HepG2 (cell line): ENCODE measurements around the gene FBXW4. TPM values are rescaled to one million over a fixed set of nuclear protein-coding genes. Genes with fewer than 3 reads are reported as not detected.

Experiments
- DNMT1 ChIP-seq: sonication (generic); formaldehyde crosslinking; IDR thresholded peaks from 2 replicates; pipeline ENCODE4 v1.5.1; 2020; ENCODE audit warnings: mild to moderate bottlenecking, missing genetic modification reagents
- HMG20A ChIP-seq: IDR thresholded peaks from 2 replicates; pipeline ENCODE4 v1.6.1; 2016; ENCODE audit warnings: borderline replicate concordance
- PCBP2 ChIP-seq: fragments of 200-400 bp; formaldehyde crosslinking; optimal IDR thresholded peaks from 2 replicates; pipeline ENCODE3; 2018; ENCODE audit warnings: low read length, low read depth; ENCODE audit not compliant: poor library complexity, severe bottlenecking
- REXO4 ChIP-seq: sonication (generic); formaldehyde crosslinking; IDR thresholded peaks from 2 replicates; pipeline ENCODE4 v1.8.0; 2022; ENCODE audit warnings: missing genetic modification reagents, mild to moderate bottlenecking, borderline replicate concordance
- RFX5 ChIP-seq: IDR thresholded peaks from 2 replicates; pipeline ENCODE4 v1.6.1; 2011; ENCODE audit warnings: low read depth, low read length, improper control_type of control experiment
- SIX1 ChIP-seq: sonication (generic); formaldehyde crosslinking; IDR thresholded peaks from 2 replicates; pipeline ENCODE4 v1.4.0; 2020; ENCODE audit warnings: missing genetic modification reagents, borderline replicate concordance
- SNRNP70 ChIP-seq: fragments of 200-400 bp; formaldehyde crosslinking; IDR thresholded peaks from 2 replicates; pipeline ENCODE4 v1.6.1; 2017; ENCODE audit warnings: mild to moderate bottlenecking, low read depth, low read length, moderate library complexity
- ZNF333 ChIP-seq: sonication (generic); formaldehyde crosslinking; IDR thresholded peaks from 2 replicates; pipeline ENCODE4 v1.4.0; 2020; ENCODE audit warnings: mild to moderate bottlenecking, missing genetic modification reagents, borderline replicate concordance
- ZNF777 ChIP-seq: sonication (generic); formaldehyde crosslinking; IDR thresholded peaks from 2 replicates; pipeline ENCODE4 v1.4.0; 2020; ENCODE audit warnings: missing genetic modification reagents
- polyA plus RNA-seq, 8 experiments: library from polyadenylated mRNA; depleted of rRNA in 3 of 8; stranded (reverse) in 7 of 8; unstranded in 1 of 8; fragments of >200 nt; fragmentation: Illumina TruSeq in 4 of 8; extraction: Trizol in 4 of 8; gene quantifications; 2 replicates each; pipeline versions ENCODE4 v1.2.1 to v1.2.3, GENCODE V29; 2011 to 2016; ENCODE audit warnings: low read depth in 4 of 8, missing spikeins in 1 of 8, mixed read lengths in 1 of 8; ENCODE audit not compliant: insufficient read depth in 1 of 8
- total RNA-seq, 5 experiments: library from RNA; depleted of rRNA; stranded (reverse); fragments of >200 nt; fragmentation: Illumina TruSeq; extraction: Trizol; gene quantifications; 2 replicates each; pipeline ENCODE4 v1.2.3, GENCODE V29; 2016; ENCODE audit warnings: low read depth in 1 of 5
- TF ChIP-seq, protein P1 (sequence below): sonication (generic); formaldehyde crosslinking; IDR thresholded peaks from 2 replicates; pipeline ENCODE4 v1.5.0; 2020; ENCODE audit warnings: missing genetic modification reagents
- TF ChIP-seq, protein P2 (sequence below): sonication (generic); formaldehyde crosslinking; IDR thresholded peaks from 2 replicates; pipeline ENCODE4 v1.5.0; 2020; ENCODE audit warnings: missing genetic modification reagents, mild to moderate bottlenecking, borderline replicate concordance
- TF ChIP-seq, protein P3 (sequence below): sonication (generic); formaldehyde crosslinking; IDR thresholded peaks from 2 replicates; pipeline ENCODE4 v1.5.0; 2020; ENCODE audit warnings: missing genetic modification reagents
- TF ChIP-seq, protein P4 (sequence below): sonication (generic); formaldehyde crosslinking; IDR thresholded peaks from 2 replicates; pipeline ENCODE4 v1.4.0; 2020; ENCODE audit warnings: missing genetic modification reagents, borderline replicate concordance
- TF ChIP-seq, protein P5 (sequence below): IDR thresholded peaks from 2 replicates; pipeline ENCODE4 v1.6.1; 2016; ENCODE audit warnings: missing compliant biosample characterization, missing genetic modification reagents, borderline replicate concordance
- TF ChIP-seq, protein P6 (sequence below): sonication (generic); formaldehyde crosslinking; IDR thresholded peaks from 2 replicates; pipeline ENCODE4 v1.5.0; 2020; ENCODE audit warnings: mild to moderate bottlenecking, missing genetic modification reagents

The FBXW4 gene
- total and polyA plus RNA-seq, 2 of the 13 experiments (the other 11 are each of a cell fraction or from before 2014, with no cell fraction given) = 23.5 to 33.7 TPM

GRCh38 chr10:101694674-101695403 lies at the start of gene FBXW4 (continued):
- no peak for TF ChIP-seq ZNF333 (CRISPR knock-in tag)
- TF ChIP-seq, protein P1, sequence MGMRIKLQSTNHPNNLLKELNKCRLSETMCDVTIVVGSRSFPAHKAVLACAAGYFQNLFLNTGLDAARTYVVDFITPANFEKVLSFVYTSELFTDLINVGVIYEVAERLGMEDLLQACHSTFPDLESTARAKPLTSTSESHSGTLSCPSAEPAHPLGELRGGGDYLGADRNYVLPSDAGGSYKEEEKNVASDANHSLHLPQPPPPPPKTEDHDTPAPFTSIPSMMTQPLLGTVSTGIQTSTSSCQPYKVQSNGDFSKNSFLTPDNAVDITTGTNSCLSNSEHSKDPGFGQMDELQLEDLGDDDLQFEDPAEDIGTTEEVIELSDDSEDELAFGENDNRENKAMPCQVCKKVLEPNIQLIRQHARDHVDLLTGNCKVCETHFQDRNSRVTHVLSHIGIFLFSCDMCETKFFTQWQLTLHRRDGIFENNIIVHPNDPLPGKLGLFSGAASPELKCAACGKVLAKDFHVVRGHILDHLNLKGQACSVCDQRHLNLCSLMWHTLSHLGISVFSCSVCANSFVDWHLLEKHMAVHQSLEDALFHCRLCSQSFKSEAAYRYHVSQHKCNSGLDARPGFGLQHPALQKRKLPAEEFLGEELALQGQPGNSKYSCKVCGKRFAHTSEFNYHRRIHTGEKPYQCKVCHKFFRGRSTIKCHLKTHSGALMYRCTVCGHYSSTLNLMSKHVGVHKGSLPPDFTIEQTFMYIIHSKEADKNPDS = no peak
- no peak for TF ChIP-seq RFX5
- 0 out of 2 replicates have a peak, but pooled peaks have one; percentile 55 for TF ChIP-seq REXO4 (CRISPR knock-in tag)
- TF ChIP-seq HMG20A (CRISPR knock-in tag) = no peak
- TF ChIP-seq, protein P2, sequence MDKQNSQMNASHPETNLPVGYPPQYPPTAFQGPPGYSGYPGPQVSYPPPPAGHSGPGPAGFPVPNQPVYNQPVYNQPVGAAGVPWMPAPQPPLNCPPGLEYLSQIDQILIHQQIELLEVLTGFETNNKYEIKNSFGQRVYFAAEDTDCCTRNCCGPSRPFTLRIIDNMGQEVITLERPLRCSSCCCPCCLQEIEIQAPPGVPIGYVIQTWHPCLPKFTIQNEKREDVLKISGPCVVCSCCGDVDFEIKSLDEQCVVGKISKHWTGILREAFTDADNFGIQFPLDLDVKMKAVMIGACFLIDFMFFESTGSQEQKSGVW (CRISPR knock-in tag) = 0 out of 2 replicates have a peak, but pooled peaks have one; percentile 30
- TF ChIP-seq PCBP2 = no peak
- no peak for TF ChIP-seq SIX1
- TF ChIP-seq SNRNP70 = no peak
- TF ChIP-seq, protein P3, sequence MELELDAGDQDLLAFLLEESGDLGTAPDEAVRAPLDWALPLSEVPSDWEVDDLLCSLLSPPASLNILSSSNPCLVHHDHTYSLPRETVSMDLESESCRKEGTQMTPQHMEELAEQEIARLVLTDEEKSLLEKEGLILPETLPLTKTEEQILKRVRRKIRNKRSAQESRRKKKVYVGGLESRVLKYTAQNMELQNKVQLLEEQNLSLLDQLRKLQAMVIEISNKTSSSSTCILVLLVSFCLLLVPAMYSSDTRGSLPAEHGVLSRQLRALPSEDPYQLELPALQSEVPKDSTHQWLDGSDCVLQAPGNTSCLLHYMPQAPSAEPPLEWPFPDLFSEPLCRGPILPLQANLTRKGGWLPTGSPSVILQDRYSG (CRISPR knock-in tag) = no peak
- TF ChIP-seq, protein P4, sequence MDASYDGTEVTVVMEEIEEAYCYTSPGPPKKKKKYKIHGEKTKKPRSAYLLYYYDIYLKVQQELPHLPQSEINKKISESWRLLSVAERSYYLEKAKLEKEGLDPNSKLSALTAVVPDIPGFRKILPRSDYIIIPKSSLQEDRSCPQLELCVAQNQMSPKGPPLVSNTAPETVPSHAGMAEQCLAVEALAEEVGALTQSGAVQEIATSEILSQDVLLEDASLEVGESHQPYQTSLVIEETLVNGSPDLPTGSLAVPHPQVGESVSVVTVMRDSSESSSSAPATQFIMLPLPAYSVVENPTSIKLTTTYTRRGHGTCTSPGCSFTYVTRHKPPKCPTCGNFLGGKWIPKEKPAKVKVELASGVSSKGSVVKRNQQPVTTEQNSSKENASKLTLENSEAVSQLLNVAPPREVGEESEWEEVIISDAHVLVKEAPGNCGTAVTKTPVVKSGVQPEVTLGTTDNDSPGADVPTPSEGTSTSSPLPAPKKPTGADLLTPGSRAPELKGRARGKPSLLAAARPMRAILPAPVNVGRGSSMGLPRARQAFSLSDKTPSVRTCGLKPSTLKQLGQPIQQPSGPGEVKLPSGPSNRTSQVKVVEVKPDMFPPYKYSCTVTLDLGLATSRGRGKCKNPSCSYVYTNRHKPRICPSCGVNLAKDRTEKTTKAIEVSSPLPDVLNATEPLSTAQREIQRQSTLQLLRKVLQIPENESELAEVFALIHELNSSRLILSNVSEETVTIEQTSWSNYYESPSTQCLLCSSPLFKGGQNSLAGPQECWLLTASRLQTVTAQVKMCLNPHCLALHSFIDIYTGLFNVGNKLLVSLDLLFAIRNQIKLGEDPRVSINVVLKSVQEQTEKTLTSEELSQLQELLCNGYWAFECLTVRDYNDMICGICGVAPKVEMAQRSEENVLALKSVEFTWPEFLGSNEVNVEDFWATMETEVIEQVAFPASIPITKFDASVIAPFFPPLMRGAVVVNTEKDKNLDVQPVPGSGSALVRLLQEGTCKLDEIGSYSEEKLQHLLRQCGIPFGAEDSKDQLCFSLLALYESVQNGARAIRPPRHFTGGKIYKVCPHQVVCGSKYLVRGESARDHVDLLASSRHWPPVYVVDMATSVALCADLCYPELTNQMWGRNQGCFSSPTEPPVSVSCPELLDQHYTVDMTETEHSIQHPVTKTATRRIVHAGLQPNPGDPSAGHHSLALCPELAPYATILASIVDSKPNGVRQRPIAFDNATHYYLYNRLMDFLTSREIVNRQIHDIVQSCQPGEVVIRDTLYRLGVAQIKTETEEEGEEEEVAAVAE (CRISPR knock-in tag) = 0 out of 2 replicates have a peak, but pooled peaks have one; percentile 29
- TF ChIP-seq, protein P5, sequence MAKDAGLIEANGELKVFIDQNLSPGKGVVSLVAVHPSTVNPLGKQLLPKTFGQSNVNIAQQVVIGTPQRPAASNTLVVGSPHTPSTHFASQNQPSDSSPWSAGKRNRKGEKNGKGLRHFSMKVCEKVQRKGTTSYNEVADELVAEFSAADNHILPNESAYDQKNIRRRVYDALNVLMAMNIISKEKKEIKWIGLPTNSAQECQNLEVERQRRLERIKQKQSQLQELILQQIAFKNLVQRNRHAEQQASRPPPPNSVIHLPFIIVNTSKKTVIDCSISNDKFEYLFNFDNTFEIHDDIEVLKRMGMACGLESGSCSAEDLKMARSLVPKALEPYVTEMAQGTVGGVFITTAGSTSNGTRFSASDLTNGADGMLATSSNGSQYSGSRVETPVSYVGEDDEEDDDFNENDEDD (CRISPR knock-in tag) = peak; percentile 82; the same call in 1 of the 2 replicates
- TF ChIP-seq ZNF777 (CRISPR knock-in tag) = peak; percentile 26; the same call in 1 of the 2 replicates
- TF ChIP-seq, protein P6, sequence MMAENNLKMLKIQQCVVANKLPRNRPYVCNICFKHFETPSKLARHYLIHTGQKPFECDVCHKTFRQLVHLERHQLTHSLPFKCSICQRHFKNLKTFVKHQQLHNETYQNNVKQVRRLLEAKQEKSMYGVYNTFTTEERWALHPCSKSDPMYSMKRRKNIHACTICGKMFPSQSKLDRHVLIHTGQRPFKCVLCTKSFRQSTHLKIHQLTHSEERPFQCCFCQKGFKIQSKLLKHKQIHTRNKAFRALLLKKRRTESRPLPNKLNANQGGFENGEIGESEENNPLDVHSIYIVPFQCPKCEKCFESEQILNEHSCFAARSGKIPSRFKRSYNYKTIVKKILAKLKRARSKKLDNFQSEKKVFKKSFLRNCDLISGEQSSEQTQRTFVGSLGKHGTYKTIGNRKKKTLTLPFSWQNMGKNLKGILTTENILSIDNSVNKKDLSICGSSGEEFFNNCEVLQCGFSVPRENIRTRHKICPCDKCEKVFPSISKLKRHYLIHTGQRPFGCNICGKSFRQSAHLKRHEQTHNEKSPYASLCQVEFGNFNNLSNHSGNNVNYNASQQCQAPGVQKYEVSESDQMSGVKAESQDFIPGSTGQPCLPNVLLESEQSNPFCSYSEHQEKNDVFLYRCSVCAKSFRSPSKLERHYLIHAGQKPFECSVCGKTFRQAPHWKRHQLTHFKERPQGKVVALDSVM (CRISPR knock-in tag) = no peak
- TF ChIP-seq DNMT1 (CRISPR knock-in tag) = no peak
